ENCODE measurements around the gene NOP9. TPM values are rescaled to one million over a fixed set of nuclear protein-coding genes. Genes with fewer than 3 reads are reported as not detected.

The NOP9 gene
- polyA plus RNA-seq, 3 donors from 2014 or later: 1.4 to 2.4 TPM; not detected in 1

GRCh38 chr14:24334431-24335291, 35.0 kb downstream of the NOP9 start, which contains the start of gene ADCY4:
TSS of gene ADCY4 (minus strand) at chr14:24335071. CDS start at chr14:24334652, 419 bp downstream.
- Mint-ChIP-seq H3K27me3 (ENCODE audit: low read depth in 3 of 3) (peaks cover 26 to 38% (median 30%) of the 10 kb centered on the region in 3 donors), H3K9me3 (no peaks in the 10 kb centered on the region), H3K4me3 (peak within 1 kb of the TSS; percentile 62 to 83 (median 75)), H3K36me3 (peaks cover 11 to 28% (median 15%) of the 10 kb centered on the region in 3 donors), H3K27ac (peak within 1 kb of the TSS in 3 of 6 donors; percentile 28 to 45 (median 29)), H3K4me1 (peaks cover 76 to 79% of the 10 kb centered on the region in 2 donors)
- peak in 2 of 3 donors; percentile 24 to 28 for DNase-seq

- H3K27me3 Mint-ChIP-seq (ENCODE audit: low read depth in 3 of 3): peaks cover 22 to 34% (median 22%) of the 10 kb centered on the region in 3 donors
- H3K4me3 Mint-ChIP-seq: peak overlapping the region; percentile 30 to 69 (median 65)
- H3K36me3 Mint-ChIP-seq: peaks cover 11 to 28% (median 15%) of the 10 kb centered on the region in 3 donors
- H3K27ac Mint-ChIP-seq: peak overlapping the region in 2 of 6 donors; percentile 22 to 29
- no peak for DNase-seq
- no peaks in the 10 kb centered on the region for H3K9me3 Mint-ChIP-seq
- peaks cover 73 to 78% of the 10 kb centered on the region in 2 donors for H3K4me1 Mint-ChIP-seq
These were observed 36.0 kb downstream of the NOP9 start for GRCh38 chr14:24335461-24336171.

GRCh38 chr14:24337144-24337823, 37.6 kb downstream of the NOP9 start:
- Mint-ChIP-seq H3K4me1 (peaks cover 56 to 61% of the 10 kb centered on the region in 2 donors), H3K27ac (no peak overlapping the region), H3K36me3 (peaks cover 11 to 28% (median 15%) of the 10 kb centered on the region in 3 donors), H3K4me3 (peak overlapping the region in 2 of 5 donors; percentile 33 to 96), H3K27me3 (ENCODE audit: low read depth in 3 of 3) (peaks cover 12 to 26% (median 14%) of the 10 kb centered on the region in 3 donors), H3K9me3 (no peaks in the 10 kb centered on the region)
- no peak for DNase-seq

GRCh38 chr14:24337824-24338175, 38.1 kb downstream of the NOP9 start:
- Mint-ChIP-seq H3K36me3 (peaks cover 11 to 28% (median 15%) of the 10 kb centered on the region in 3 donors), H3K27ac (peak overlapping the region in 1 of 6 donors; percentile 25), H3K4me3 (peak overlapping the region in 4 of 5 donors; percentile 33 to 97 (median 96)), H3K27me3 (ENCODE audit: low read depth in 3 of 3) (peaks cover 8 to 27% (median 13%) of the 10 kb centered on the region in 3 donors), H3K9me3 (no peaks in the 10 kb centered on the region), H3K4me1 (peaks cover 51 to 56% of the 10 kb centered on the region in 2 donors)
- DNase-seq: no peak

- Mint-ChIP-seq H3K4me1 (peaks cover 40 to 46% of the 10 kb centered on the region in 2 donors), H3K9me3 (no peaks in the 10 kb centered on the region), H3K4me3 (peak overlapping the region; percentile 96 to 97 (median 96)), H3K36me3 (peaks cover 11 to 28% (median 15%) of the 10 kb centered on the region in 3 donors), H3K27ac (peak overlapping the region in 3 of 6 donors; percentile 13 to 85 (median 50)), H3K27me3 (ENCODE audit: low read depth in 3 of 3) (peaks cover 7 to 26% (median 8%) of the 10 kb centered on the region in 3 donors)
- no peak for DNase-seq
These were observed 39.2 kb downstream of the NOP9 start for GRCh38 chr14:24338843-24339242.

GRCh38 chr14:24339284-24340151, 39.9 kb downstream of the NOP9 start, which contains the start of gene RIPK3:
TSS of gene RIPK3 (minus strand) at chr14:24339991. CDS start at chr14:24339826, 165 bp downstream.
- H3K9me3 Mint-ChIP-seq: no peaks in the 10 kb centered on the region
- DNase-seq: peak; percentile 52 to 57 (median 54)
- peaks cover 4 to 21% (median 4%) of the 10 kb centered on the region in 3 donors for H3K27me3 Mint-ChIP-seq (ENCODE audit: low read depth in 3 of 3)
- peaks cover 35 to 39% of the 10 kb centered on the region in 2 donors for H3K4me1 Mint-ChIP-seq
- H3K4me3 Mint-ChIP-seq: peak within 1 kb of the TSS; percentile 96 to 97 (median 96)
- peak within 1 kb of the TSS; percentile 85 to 97 (median 93) for H3K27ac Mint-ChIP-seq
- H3K36me3 Mint-ChIP-seq: peaks cover 11 to 28% (median 15%) of the 10 kb centered on the region in 3 donors

- no peak for DNase-seq
- peaks cover 11 to 28% (median 15%) of the 10 kb centered on the region in 3 donors for H3K36me3 Mint-ChIP-seq
- H3K27ac Mint-ChIP-seq: no peak overlapping the region
- no peaks in the 10 kb centered on the region for H3K9me3 Mint-ChIP-seq
- H3K4me1 Mint-ChIP-seq: peaks cover 26 to 32% of the 10 kb centered on the region in 2 donors
- peaks cover 3 to 14% (median 5%) of the 10 kb centered on the region in 3 donors for H3K27me3 Mint-ChIP-seq (ENCODE audit: low read depth in 3 of 3)
- peak overlapping the region in 3 of 5 donors; percentile 96 to 97 (median 97) for H3K4me3 Mint-ChIP-seq
These were observed 41.0 kb downstream of the NOP9 start for GRCh38 chr14:24340606-24341005.

GRCh38 chr14:24342889-24343288, 43.2 kb downstream of the NOP9 start:
- peaks cover 3 to 7% (median 5%) of the 10 kb centered on the region in 3 donors for H3K27me3 Mint-ChIP-seq (ENCODE audit: low read depth in 3 of 3)
- H3K4me1 Mint-ChIP-seq: peaks cover 22 to 26% of the 10 kb centered on the region in 2 donors
- no peak for DNase-seq
- no peaks in the 10 kb centered on the region for H3K9me3 Mint-ChIP-seq
- peaks cover 0 to 9% (median 0%) of the 10 kb centered on the region in 3 donors for H3K36me3 Mint-ChIP-seq
- H3K27ac Mint-ChIP-seq: no peak overlapping the region
- no peak overlapping the region for H3K4me3 Mint-ChIP-seq

GRCh38 chr14:24343795-24344660, 44.4 kb downstream of the NOP9 start:
- Mint-ChIP-seq H3K9me3 (no peaks in the 10 kb centered on the region), H3K4me1 (peaks cover 12 to 15% of the 10 kb centered on the region in 2 donors), H3K27me3 (ENCODE audit: low read depth in 3 of 3) (peaks cover 3 to 7% (median 5%) of the 10 kb centered on the region in 3 donors), H3K4me3 (no peak overlapping the region), H3K36me3 (no peaks in the 10 kb centered on the region), H3K27ac (no peak overlapping the region)
- no peak for DNase-seq

- H3K27me3 Mint-ChIP-seq (ENCODE audit: low read depth in 3 of 3): peaks cover 7 to 21% (median 9%) of the 10 kb centered on the region in 3 donors
- no peaks in the 10 kb centered on the region for H3K9me3 Mint-ChIP-seq
- H3K36me3 Mint-ChIP-seq: no peaks in the 10 kb centered on the region
- H3K4me1 Mint-ChIP-seq: no peaks in the 10 kb centered on the region
- no peak overlapping the region for H3K4me3 Mint-ChIP-seq
- H3K27ac Mint-ChIP-seq: no peak overlapping the region
- no peak for DNase-seq
These were observed 47.5 kb downstream of the NOP9 start for GRCh38 chr14:24347134-24347533.

- DNase-seq: no peak
- Mint-ChIP-seq H3K4me3 (no peak overlapping the region), H3K36me3 (no peaks in the 10 kb centered on the region), H3K27me3 (ENCODE audit: low read depth in 3 of 3) (peaks cover 9 to 18% (median 11%) of the 10 kb centered on the region in 3 donors), H3K27ac (no peak overlapping the region), H3K9me3 (no peaks in the 10 kb centered on the region), H3K4me1 (no peaks in the 10 kb centered on the region)
These were observed 48.5 kb downstream of the NOP9 start for GRCh38 chr14:24348186-24348585.

All from immature natural killer cell (primary cell).